GM12892 (cell line): Measurements from ENCODE around the gene NUAK1.

Experiments used
- POLR2A ChIP-seq: IDR thresholded peaks from 2 replicates; pipeline ENCODE4 v1.6.1; 2011; ENCODE audit warnings: low read depth, low read length, control low read depth
- POLR2AphosphoS5 ChIP-seq: IDR thresholded peaks from 2 replicates; pipeline ENCODE4 v1.6.1; 2011; ENCODE audit warnings: low read depth, low read length, control low read depth
- TAF1 ChIP-seq: IDR thresholded peaks from 2 replicates; pipeline ENCODE4 v1.6.1; 2011; ENCODE audit warnings: low read depth, mild to moderate bottlenecking, control low read depth, low read length, borderline replicate concordance

GRCh38 chr12:106113446-106113823 is 25.3 kb downstream of the NUAK1 start:
- TF ChIP-seq POLR2A (no peak), POLR2AphosphoS5 (no peak), TAF1 (no peak)
